WTC11 (cell line): ENCODE data around the gene UBXN4. TPM values are rescaled to one million over a fixed set of nuclear protein-coding genes. Genes with fewer than 3 reads are reported as not detected.

Experiments
- ATAC-seq: fragments of 200-7000 bp; cut with Tn5 transposase; 2 replicates; pipeline ENCODE4 v1.10.0; 2021; ENCODE audit warnings: mild to moderate bottlenecking, moderate library complexity
- CTCF ChIA-PET: fragments of 300-600 bp; sonication (Branson Sonifier 250); formaldehyde crosslinking; loops from one replicate; lab custom pipeline; 2021; ENCODE audit warnings: antibody characterized with exemption; lab: Charles Lee
- POLR2A ChIA-PET: fragments of 350-600 bp; sonication (Branson Sonifier 250); formaldehyde crosslinking; loops from one replicate; lab custom pipeline; 2021; ENCODE audit warnings: antibody characterized with exemption; lab: Charles Lee
- DNase-seq: peaks from one replicate; pipeline ENCODE4 v3.0.0; 2021; ENCODE audit warnings: low spot score
- H3K27ac Mint-ChIP-seq: 2 replicates; pipeline ENCODE4 v1.8.0; 2021; ENCODE audit warnings: mixed read lengths
- H3K27me3 Mint-ChIP-seq: 2 replicates; pipeline ENCODE4 v1.8.0; 2021; ENCODE audit warnings: low read depth, mild to moderate bottlenecking, moderate library complexity, mixed read lengths
- H3K36me3 Mint-ChIP-seq: 2 replicates; pipeline ENCODE4 v1.8.0; 2021; ENCODE audit warnings: mixed read lengths
- H3K4me1 Mint-ChIP-seq: 2 replicates; pipeline ENCODE4 v1.8.0; 2022; ENCODE audit warnings: mixed read lengths
- H3K4me3 Mint-ChIP-seq: 2 replicates; pipeline ENCODE4 v1.8.0; 2021; ENCODE audit warnings: mild to moderate bottlenecking, moderate library complexity, mixed read lengths
- H3K9me3 Mint-ChIP-seq: 2 replicates; pipeline ENCODE4 v1.8.0; 2021; ENCODE audit warnings: mixed read lengths
- ATF3 ChIP-seq: sonication (generic); formaldehyde crosslinking; conservative IDR thresholded peaks from 2 replicates; pipeline ENCODE4 v1.8.1; 2022; ENCODE audit warnings: mild to moderate bottlenecking, missing genetic modification reagents
- CBFB ChIP-seq: sonication (generic); formaldehyde crosslinking; IDR thresholded peaks from 2 replicates; pipeline ENCODE4 v1.8.1; 2022; ENCODE audit warnings: mild to moderate bottlenecking, low read depth, missing genetic modification reagents
- FOXJ3 ChIP-seq: sonication (generic); formaldehyde crosslinking; IDR thresholded peaks from 2 replicates; pipeline ENCODE4 v1.9.0; 2021; ENCODE audit warnings: missing genetic modification reagents, mild to moderate bottlenecking, borderline replicate concordance
- FOXP4 ChIP-seq: sonication (generic); formaldehyde crosslinking; IDR thresholded peaks from 2 replicates; pipeline ENCODE4 v1.8.0; 2022; ENCODE audit warnings: mild to moderate bottlenecking, missing genetic modification reagents
- GABPB1 ChIP-seq: sonication (generic); formaldehyde crosslinking; IDR thresholded peaks from 2 replicates; pipeline ENCODE4 v1.8.1; 2023; ENCODE audit warnings: mild to moderate bottlenecking, missing genetic modification reagents
- GTF2I ChIP-seq: fragments of 250-450 bp; sonication (Bioruptor Pico); conservative IDR thresholded peaks from 2 replicates; pipeline ENCODE4 v1.4.0; 2021; ENCODE audit warnings: mild to moderate bottlenecking
- KAT7 ChIP-seq: sonication (generic); formaldehyde crosslinking; IDR thresholded peaks from 2 replicates; pipeline ENCODE4 v1.8.1; 2023; ENCODE audit warnings: missing genetic modification reagents, mild to moderate bottlenecking, borderline replicate concordance
- MXD4 ChIP-seq: fragments of 250-450 bp; sonication (Bioruptor Pico); IDR thresholded peaks from 2 replicates; pipeline ENCODE4 v1.8.0; 2021; ENCODE audit warnings: mild to moderate bottlenecking, moderate library complexity, borderline replicate concordance
- NFE2L1 ChIP-seq: sonication (generic); formaldehyde crosslinking; IDR thresholded peaks from 2 replicates; pipeline ENCODE4 v1.8.1; 2023; ENCODE audit warnings: missing genetic modification reagents
- NFYB ChIP-seq: sonication (generic); formaldehyde crosslinking; conservative IDR thresholded peaks from 2 replicates; pipeline ENCODE4 v1.8.0; 2022; ENCODE audit warnings: low read depth, missing genetic modification reagents
- OVOL2 ChIP-seq: fragments of 250-450 bp; sonication (Bioruptor Pico); IDR thresholded peaks from 2 replicates; pipeline ENCODE4 v1.9.0; 2021; ENCODE audit warnings: mild to moderate bottlenecking, borderline replicate concordance
- PREB ChIP-seq: sonication (generic); formaldehyde crosslinking; IDR thresholded peaks from 2 replicates; pipeline ENCODE4 v1.8.1; 2022; ENCODE audit warnings: mild to moderate bottlenecking, missing genetic modification reagents, moderate library complexity, borderline replicate concordance
- PRRX2 ChIP-seq: fragments of 250-450 bp; sonication (Bioruptor Pico); IDR thresholded peaks from 2 replicates; pipeline ENCODE4 v1.8.0; 2021; ENCODE audit warnings: mild to moderate bottlenecking
- RORB ChIP-seq: fragments of 250-450 bp; sonication (Bioruptor Pico); IDR thresholded peaks from 2 replicates; pipeline ENCODE4 v1.9.0; 2021; ENCODE audit warnings: mild to moderate bottlenecking
- SMAD4 ChIP-seq: sonication (generic); formaldehyde crosslinking; IDR thresholded peaks from 2 replicates; pipeline ENCODE4 v1.8.0; 2022; ENCODE audit warnings: mild to moderate bottlenecking, missing genetic modification reagents
- SOX15 ChIP-seq: fragments of 250-450 bp; sonication (Bioruptor Pico); IDR thresholded peaks from 2 replicates; pipeline ENCODE4 v1.9.0; 2021; ENCODE audit warnings: mild to moderate bottlenecking
- TEAD1 ChIP-seq: sonication (generic); formaldehyde crosslinking; IDR thresholded peaks from 2 replicates; pipeline ENCODE4 v1.8.0; 2022; ENCODE audit warnings: mild to moderate bottlenecking, missing genetic modification reagents
- TEAD4 ChIP-seq: sonication (generic); formaldehyde crosslinking; IDR thresholded peaks from 2 replicates; pipeline ENCODE4 v1.8.0; 2022; ENCODE audit warnings: mild to moderate bottlenecking, missing genetic modification reagents
- TP53 ChIP-seq: sonication (generic); formaldehyde crosslinking; IDR thresholded peaks from 2 replicates; pipeline ENCODE4 v1.8.1; 2023; ENCODE audit warnings: mild to moderate bottlenecking, missing genetic modification reagents
- ZBTB43 ChIP-seq: sonication (generic); formaldehyde crosslinking; IDR thresholded peaks from 2 replicates; pipeline ENCODE4 v1.8.1; 2023; ENCODE audit warnings: mild to moderate bottlenecking, missing genetic modification reagents
- ZNF423 ChIP-seq: fragments of 250-450 bp; sonication (Bioruptor Pico); IDR thresholded peaks from 2 replicates; pipeline ENCODE4 v2.1.2; 2022; ENCODE audit warnings: mild to moderate bottlenecking, moderate library complexity
- ZSCAN18 ChIP-seq: fragments of 250-450 bp; sonication (Bioruptor Pico); IDR thresholded peaks from 2 replicates; pipeline ENCODE4 v2.1.2; 2022; ENCODE audit warnings: mild to moderate bottlenecking, moderate library complexity
- total RNA-seq: library from RNA; stranded (reverse); gene quantifications from 3 replicates; pipeline ENCODE4 v1.2.3, GENCODE V29; 2021
- TF ChIP-seq, protein P1 (sequence below): sonication (generic); formaldehyde crosslinking; IDR thresholded peaks from 2 replicates; pipeline ENCODE4 v1.8.1; 2022; ENCODE audit warnings: low read depth, mild to moderate bottlenecking, moderate library complexity, missing genetic modification reagents, borderline replicate concordance
- TF ChIP-seq, protein P2 (sequence below): sonication (generic); formaldehyde crosslinking; IDR thresholded peaks from 2 replicates; pipeline ENCODE4 v1.8.1; 2022; ENCODE audit warnings: mild to moderate bottlenecking, moderate library complexity, missing genetic modification reagents

The UBXN4 gene
- total RNA-seq, 1 experiment from 2014 or later = 68.1 TPM

DNA sequence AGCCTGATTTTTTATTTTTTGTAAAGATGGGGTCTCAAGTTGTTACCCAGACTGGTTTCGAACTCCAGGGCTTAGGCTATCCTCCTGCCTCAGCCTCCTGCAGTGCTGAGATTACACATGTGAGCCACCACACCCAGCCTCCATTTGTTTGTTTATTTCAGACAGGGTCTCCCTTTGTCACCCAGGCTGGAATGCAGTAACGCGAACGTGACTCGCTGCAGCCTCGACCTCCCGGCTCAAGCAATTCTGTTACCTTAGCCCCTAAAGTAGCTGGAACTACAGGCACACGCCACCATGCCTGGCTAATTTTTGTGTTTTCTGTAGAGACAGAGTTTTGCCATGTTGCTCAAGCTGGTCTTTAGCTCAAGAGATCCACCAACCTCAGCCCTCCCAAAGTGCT lies 27.2 kb downstream of the UBXN4 start (continued):
- TF ChIP-seq FOXJ3 (CRISPR knock-in tag) = no peak
- TF ChIP-seq TEAD4 (CRISPR knock-in tag) = no peak
- no peak for TF ChIP-seq GTF2I (CRISPR knock-in tag)
- TF ChIP-seq, protein P1, sequence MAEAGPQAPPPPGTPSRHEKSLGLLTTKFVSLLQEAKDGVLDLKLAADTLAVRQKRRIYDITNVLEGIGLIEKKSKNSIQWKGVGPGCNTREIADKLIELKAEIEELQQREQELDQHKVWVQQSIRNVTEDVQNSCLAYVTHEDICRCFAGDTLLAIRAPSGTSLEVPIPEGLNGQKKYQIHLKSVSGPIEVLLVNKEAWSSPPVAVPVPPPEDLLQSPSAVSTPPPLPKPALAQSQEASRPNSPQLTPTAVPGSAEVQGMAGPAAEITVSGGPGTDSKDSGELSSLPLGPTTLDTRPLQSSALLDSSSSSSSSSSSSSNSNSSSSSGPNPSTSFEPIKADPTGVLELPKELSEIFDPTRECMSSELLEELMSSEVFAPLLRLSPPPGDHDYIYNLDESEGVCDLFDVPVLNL (CRISPR knock-in tag) = no peak
- TF ChIP-seq NFE2L1 (CRISPR knock-in tag) = no peak
- TF ChIP-seq OVOL2 (CRISPR knock-in tag) = no peak
- TF ChIP-seq, all 79 proteins: peak for 0

- ATAC-seq (no peak), DNase-seq (no peak)
- H3K9me3 Mint-ChIP-seq = no peaks in the 10 kb centered on the region
- H3K4me1 Mint-ChIP-seq = no peaks in the 10 kb centered on the region
- ChIA-PET POLR2A (no interaction called here), CTCF (interaction anchor here (1.2 kb wide), 1 partner anchor 25 kb away, joined by 6 read pairs; no protein-coding TSS in a partner anchor)
- H3K4me3 Mint-ChIP-seq = no peak overlapping the region
- H3K27me3 Mint-ChIP-seq = no peaks in the 10 kb centered on the region
- H3K36me3 Mint-ChIP-seq = peaks cover 81% of the 10 kb centered on the region
- no peak for TF ChIP-seq PRRX2 (CRISPR knock-in tag)
- TF ChIP-seq MXD4 (CRISPR knock-in tag) = no peak
- TF ChIP-seq, protein P2, sequence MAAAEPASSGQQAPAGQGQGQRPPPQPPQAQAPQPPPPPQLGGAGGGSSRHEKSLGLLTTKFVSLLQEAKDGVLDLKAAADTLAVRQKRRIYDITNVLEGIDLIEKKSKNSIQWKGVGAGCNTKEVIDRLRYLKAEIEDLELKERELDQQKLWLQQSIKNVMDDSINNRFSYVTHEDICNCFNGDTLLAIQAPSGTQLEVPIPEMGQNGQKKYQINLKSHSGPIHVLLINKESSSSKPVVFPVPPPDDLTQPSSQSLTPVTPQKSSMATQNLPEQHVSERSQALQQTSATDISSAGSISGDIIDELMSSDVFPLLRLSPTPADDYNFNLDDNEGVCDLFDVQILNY (CRISPR knock-in tag) = no peak
- no peak for TF ChIP-seq SMAD4 (CRISPR knock-in tag)
- no peak for TF ChIP-seq TEAD1 (CRISPR knock-in tag)
- TF ChIP-seq GABPB1 (CRISPR knock-in tag) = no peak
- TF ChIP-seq SOX15 = no peak
- TF ChIP-seq ATF3 (CRISPR knock-in tag) = no peak
- TF ChIP-seq CBFB (CRISPR knock-in tag) = no peak
- TF ChIP-seq FOXP4 (CRISPR knock-in tag) = no peak
- no peak for TF ChIP-seq RORB
- no peak for TF ChIP-seq PREB (CRISPR knock-in tag)
- TF ChIP-seq TP53 (CRISPR knock-in tag) = no peak
- TF ChIP-seq NFYB (CRISPR knock-in tag) = no peak
- TF ChIP-seq, all 79 proteins: peak for 0
- H3K27ac Mint-ChIP-seq = no peak overlapping the region; the same call in 1 of the 2 replicates
Observed at GRCh38 chr2:135773319-135773718, 31.7 kb downstream of the UBXN4 start.

DNA sequence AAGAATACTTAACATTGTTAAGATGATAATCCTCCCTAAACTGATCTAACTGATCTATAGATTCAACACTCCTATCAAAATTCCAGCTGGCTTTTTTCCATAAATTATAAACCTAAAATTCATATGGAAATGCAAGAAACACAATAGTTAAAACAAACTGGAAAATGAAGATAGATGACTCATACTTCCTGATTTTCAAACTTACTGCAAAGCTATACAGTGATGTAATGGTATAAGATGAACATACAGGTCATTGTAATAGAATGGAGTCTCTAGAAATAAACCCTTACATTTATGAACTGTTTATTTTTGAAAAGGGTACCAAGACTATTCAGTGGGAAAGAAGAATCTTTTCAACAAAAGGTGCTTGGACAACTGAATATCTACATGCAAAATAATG lies 32.3 kb downstream of the UBXN4 start:
- ATAC-seq = no peak
- DNase-seq = no peak
- Mint-ChIP-seq H3K4me3 (no peak overlapping the region), H3K27me3 (no peaks in the 10 kb centered on the region), H3K4me1 (no peaks in the 10 kb centered on the region), H3K36me3 (peaks cover 84% of the 10 kb centered on the region), H3K9me3 (no peaks in the 10 kb centered on the region), H3K27ac (no peak overlapping the region)
- CTCF ChIA-PET = no interaction called here
- POLR2A ChIA-PET = no interaction called here
- TF ChIP-seq ZNF423 (CRISPR knock-in tag) = no peak
- TF ChIP-seq ZBTB43 (CRISPR knock-in tag) = no peak
- no peak for TF ChIP-seq PREB (CRISPR knock-in tag)
- no peak for TF ChIP-seq KAT7 (CRISPR knock-in tag)
- TF ChIP-seq ZSCAN18 (CRISPR knock-in tag) = no peak
- TF ChIP-seq, protein P2 (CRISPR knock-in tag) = no peak
